PC-3 (cell line): ENCODE results near the gene FRMPD2.

Experiments used
- EZH2phosphoT487 ChIP-seq: fragments of 300-600 bp; sonication (generic); IDR thresholded peaks from 2 replicates; pipeline ENCODE4 v1.6.1; 2018; ENCODE audit warnings: mild to moderate bottlenecking, antibody characterized with exemption, low read length, borderline replicate concordance
- TF ChIP-seq, protein P1 (sequence below): fragments of 300-600 bp; sonication (generic); conservative IDR thresholded peaks from 2 replicates; pipeline ENCODE4 v1.5.1; 2017; ENCODE audit warnings: antibody characterized with exemption, low read depth, mild to moderate bottlenecking, low read length

DNA sequence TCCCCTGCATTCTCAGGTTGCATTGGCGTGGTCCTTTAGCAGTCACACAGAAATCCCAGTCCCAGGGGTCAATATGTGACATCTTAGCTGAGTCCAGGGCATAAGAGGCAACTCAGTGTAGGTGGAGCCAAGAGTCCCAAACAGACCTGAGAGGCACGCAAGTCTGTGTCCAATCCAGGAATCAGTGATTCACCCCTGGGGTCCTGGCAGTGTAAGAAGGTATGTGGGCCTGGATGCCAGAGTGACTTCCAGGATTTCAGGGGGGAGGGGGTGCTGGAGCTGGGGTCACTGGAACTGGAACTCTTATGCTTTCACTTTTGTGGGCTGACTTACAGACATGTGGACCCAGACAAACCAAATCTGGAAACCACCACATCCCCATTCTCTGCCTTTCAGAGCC lies 26.8 kb downstream of the FRMPD2 start:
- TF ChIP-seq, protein P1, sequence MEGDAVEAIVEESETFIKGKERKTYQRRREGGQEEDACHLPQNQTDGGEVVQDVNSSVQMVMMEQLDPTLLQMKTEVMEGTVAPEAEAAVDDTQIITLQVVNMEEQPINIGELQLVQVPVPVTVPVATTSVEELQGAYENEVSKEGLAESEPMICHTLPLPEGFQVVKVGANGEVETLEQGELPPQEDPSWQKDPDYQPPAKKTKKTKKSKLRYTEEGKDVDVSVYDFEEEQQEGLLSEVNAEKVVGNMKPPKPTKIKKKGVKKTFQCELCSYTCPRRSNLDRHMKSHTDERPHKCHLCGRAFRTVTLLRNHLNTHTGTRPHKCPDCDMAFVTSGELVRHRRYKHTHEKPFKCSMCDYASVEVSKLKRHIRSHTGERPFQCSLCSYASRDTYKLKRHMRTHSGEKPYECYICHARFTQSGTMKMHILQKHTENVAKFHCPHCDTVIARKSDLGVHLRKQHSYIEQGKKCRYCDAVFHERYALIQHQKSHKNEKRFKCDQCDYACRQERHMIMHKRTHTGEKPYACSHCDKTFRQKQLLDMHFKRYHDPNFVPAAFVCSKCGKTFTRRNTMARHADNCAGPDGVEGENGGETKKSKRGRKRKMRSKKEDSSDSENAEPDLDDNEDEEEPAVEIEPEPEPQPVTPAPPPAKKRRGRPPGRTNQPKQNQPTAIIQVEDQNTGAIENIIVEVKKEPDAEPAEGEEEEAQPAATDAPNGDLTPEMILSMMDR, result no peak
- TF ChIP-seq EZH2phosphoT487, result no peak
